Prostate gland (tissue), 2 donors: ENCODE data around the gene RNF112. TPM values are rescaled to one million over a fixed set of nuclear protein-coding genes. Genes with fewer than 3 reads are reported as not detected.
"Not testable (repeated sequence)": the region's sequence is repeated elsewhere in the genome, so short reads cannot be mapped to it uniquely, and the experiment has no call there.

ENCODE experiments used
- DNase-seq: peaks from one replicate; pipeline ENCODE4 v3.0.0-alpha.2; 2019; ENCODE audit warnings: low spot score
- H3K27ac ChIP-seq, 2 donors: fragments of 200-600 bp; sonication (generic); 2 replicates each; pipeline ENCODE4 v1.5.1; 2017 to 2019
- H3K27me3 ChIP-seq: fragments of 200-600 bp; sonication (generic); replicated peaks from 2 replicates; pipeline ENCODE4 v1.5.1; 2019; ENCODE audit not compliant: insufficient read depth
- H3K36me3 ChIP-seq, 2 donors: fragments of 200-600 bp; sonication (generic); 1 replicate in 1 of 2; 2 replicates in 1 of 2; pipeline versions ENCODE4 v1.5.1 to v1.8.1; 2017 to 2019
- H3K4me1 ChIP-seq: fragments of 200-600 bp; sonication (generic); replicated peaks from 2 replicates; pipeline ENCODE4 v1.5.1; 2019
- H3K4me3 ChIP-seq, 2 donors: fragments of 200-600 bp; sonication (generic); 2 replicates each; pipeline ENCODE4 v1.5.1; 2017 to 2019
- H3K9me3 ChIP-seq: fragments of 200-600 bp; sonication (generic); 2 replicates; pipeline ENCODE4 v1.5.1; 2017
- POLR2A ChIP-seq: fragments of 450-650 bp; IDR thresholded peaks from one replicate; pipeline ENCODE4 v1.6.1; 2016; ENCODE audit warnings: antibody characterized with exemption, mild to moderate bottlenecking
- POLR2AphosphoS5 ChIP-seq: sonication (generic); formaldehyde crosslinking; IDR thresholded peaks from one replicate; pipeline ENCODE4 v1.6.1; 2017; ENCODE audit warnings: antibody characterized with exemption
- WGBS: methylation state at CpG from one replicate; pipeline ENCODE4 v1.1.5; 2018; 5-methylcytosine and 5-hydroxymethylcytosine counted together
- intact Hi-C: fragments of 100-400 bp; cut with DNase I; formaldehyde crosslinking; loops from one replicate; pipeline ENCODE4 v1.14.2; 2022
- total RNA-seq, 2 donors: library from RNA; depleted of rRNA; stranded (reverse); fragments of >200 nt; gene quantifications; one replicate each; pipeline ENCODE4 v1.1.0, GENCODE V29; 2016
- TF ChIP-seq, protein P1 (sequence below), 4 experiments: fragments of 200-600 bp in 2 of 4; fragments of 450-650 bp in 2 of 4; sonication (generic) in 2 of 4; IDR thresholded peaks; 1 replicate in 3 of 4; 2 replicates in 1 of 4; pipeline ENCODE4 v1.5.1; 2016 to 2019; ENCODE audit warnings: antibody characterized with exemption in 4 of 4, mild to moderate bottlenecking in 2 of 4, moderate library complexity in 2 of 4

The RNF112 gene
- total RNA-seq, 2 donors from 2014 or later = 2.3 to 6.6 TPM

DNA sequence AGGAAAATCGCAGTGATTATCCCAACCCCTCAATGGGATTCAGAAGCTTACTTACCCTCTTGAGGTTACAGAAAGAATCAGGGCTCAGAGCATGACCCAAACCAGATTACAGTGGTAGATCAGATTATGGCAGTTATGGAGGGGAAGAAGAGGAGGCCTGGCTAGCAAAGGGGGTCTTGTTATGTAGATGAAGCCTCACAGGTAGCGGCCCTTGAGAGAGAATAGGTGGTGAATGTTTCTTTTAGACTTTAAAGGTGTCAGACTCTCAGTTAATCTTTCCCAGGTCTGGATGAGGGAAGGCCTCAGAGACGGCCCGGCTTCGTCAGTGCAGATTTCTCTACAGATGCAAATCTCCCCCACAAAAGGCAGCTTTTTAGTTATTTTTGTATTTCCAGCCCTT lies 15.6 kb downstream of the RNF112 start:
- H3K4me3 ChIP-seq = no peak overlapping the region
- no peaks in the 10 kb centered on the region for H3K27me3 ChIP-seq
- WGBS = 94% methylated on average over 5 of the region's 5 CpGs
- H3K9me3 ChIP-seq = no peaks in the 10 kb centered on the region
- no peaks in the 10 kb centered on the region for H3K36me3 ChIP-seq
- TF ChIP-seq POLR2AphosphoS5 (no peak), POLR2A (no peak)
- TF ChIP-seq, protein P1, sequence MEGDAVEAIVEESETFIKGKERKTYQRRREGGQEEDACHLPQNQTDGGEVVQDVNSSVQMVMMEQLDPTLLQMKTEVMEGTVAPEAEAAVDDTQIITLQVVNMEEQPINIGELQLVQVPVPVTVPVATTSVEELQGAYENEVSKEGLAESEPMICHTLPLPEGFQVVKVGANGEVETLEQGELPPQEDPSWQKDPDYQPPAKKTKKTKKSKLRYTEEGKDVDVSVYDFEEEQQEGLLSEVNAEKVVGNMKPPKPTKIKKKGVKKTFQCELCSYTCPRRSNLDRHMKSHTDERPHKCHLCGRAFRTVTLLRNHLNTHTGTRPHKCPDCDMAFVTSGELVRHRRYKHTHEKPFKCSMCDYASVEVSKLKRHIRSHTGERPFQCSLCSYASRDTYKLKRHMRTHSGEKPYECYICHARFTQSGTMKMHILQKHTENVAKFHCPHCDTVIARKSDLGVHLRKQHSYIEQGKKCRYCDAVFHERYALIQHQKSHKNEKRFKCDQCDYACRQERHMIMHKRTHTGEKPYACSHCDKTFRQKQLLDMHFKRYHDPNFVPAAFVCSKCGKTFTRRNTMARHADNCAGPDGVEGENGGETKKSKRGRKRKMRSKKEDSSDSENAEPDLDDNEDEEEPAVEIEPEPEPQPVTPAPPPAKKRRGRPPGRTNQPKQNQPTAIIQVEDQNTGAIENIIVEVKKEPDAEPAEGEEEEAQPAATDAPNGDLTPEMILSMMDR (IDR thresholded peaks at IDR 0.05) = no peak
- H3K4me1 ChIP-seq = no peaks in the 10 kb centered on the region
- intact Hi-C loops = no loop called here
- DNase-seq = no peak
- no peak overlapping the region for H3K27ac ChIP-seq

GRCh38 chr17:19431691-19432090 lies 20.7 kb downstream of the RNF112 start:
- TF ChIP-seq POLR2A = no peak
- TF ChIP-seq, protein P1 (IDR thresholded peaks at IDR 0.05) = no peak
- TF ChIP-seq POLR2AphosphoS5 = no peak
- Histone ChIP-seq H3K36me3 (no peaks in the 10 kb centered on the region), H3K4me1 (no peaks in the 10 kb centered on the region), H3K9me3 (no peaks in the 10 kb centered on the region), H3K27me3 (no peaks in the 10 kb centered on the region), H3K4me3 (no peak overlapping the region), H3K27ac (no peak overlapping the region)
- no peak for DNase-seq
- intact Hi-C loops = no loop called here
- WGBS = 85% methylated on average over 3 of the region's 3 CpGs

- Histone ChIP-seq H3K27me3 (no peaks in the 10 kb centered on the region), H3K9me3 (no peaks in the 10 kb centered on the region), H3K4me1 (no peaks in the 10 kb centered on the region), H3K4me3 (no peak overlapping the region), H3K36me3 (no peaks in the 10 kb centered on the region), H3K27ac (no peak overlapping the region)
- TF ChIP-seq, protein P1 (IDR thresholded peaks at IDR 0.05) = no peak
- DNase-seq = no peak
- 81% methylated on average over 5 of the region's 5 CpGs for WGBS
- intact Hi-C loops = no loop called here
Observed at GRCh38 chr17:19433255-19433654, 22.2 kb downstream of the RNF112 start.

DNA sequence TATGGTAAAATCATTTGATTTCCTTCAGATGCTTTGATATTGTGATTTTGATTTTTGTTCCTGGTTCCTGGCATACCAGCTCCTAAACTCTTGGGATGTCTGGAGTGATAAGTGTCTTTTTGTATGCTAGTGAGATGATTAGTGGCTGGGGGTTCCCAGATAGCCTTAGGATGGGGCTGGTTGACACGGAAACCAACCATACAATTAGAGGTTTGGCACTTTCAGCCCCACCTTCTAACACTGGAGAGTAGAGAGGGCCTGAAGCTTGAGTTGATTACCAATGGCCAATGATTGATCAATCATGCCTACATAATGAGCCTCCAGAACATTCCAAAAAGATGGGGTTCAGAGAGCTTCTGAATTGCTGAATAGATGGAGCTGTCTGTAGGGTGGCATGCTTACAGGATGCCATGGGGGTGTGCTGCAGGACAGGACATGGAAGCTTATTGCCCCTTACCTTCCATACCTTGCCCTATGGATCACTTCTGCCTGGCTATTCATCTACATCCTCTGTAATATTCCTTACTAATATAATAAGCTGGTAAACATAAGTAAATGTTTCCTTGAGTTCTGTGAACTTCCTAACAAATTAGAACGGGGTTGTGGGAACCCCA lies 22.8 kb downstream of the RNF112 start:
- Histone ChIP-seq H3K27me3 (no peaks in the 10 kb centered on the region), H3K4me3 (no peak overlapping the region), H3K9me3 (no peaks in the 10 kb centered on the region), H3K4me1 (no peaks in the 10 kb centered on the region), H3K36me3 (no peaks in the 10 kb centered on the region), H3K27ac (no peak overlapping the region)
- TF ChIP-seq POLR2AphosphoS5 = no peak
- TF ChIP-seq, protein P1 (IDR thresholded peaks at IDR 0.05) = no peak
- no peak for DNase-seq
- intact Hi-C loops = no loop called here
- 84% methylated on average over 2 of the region's 2 CpGs for WGBS

DNA sequence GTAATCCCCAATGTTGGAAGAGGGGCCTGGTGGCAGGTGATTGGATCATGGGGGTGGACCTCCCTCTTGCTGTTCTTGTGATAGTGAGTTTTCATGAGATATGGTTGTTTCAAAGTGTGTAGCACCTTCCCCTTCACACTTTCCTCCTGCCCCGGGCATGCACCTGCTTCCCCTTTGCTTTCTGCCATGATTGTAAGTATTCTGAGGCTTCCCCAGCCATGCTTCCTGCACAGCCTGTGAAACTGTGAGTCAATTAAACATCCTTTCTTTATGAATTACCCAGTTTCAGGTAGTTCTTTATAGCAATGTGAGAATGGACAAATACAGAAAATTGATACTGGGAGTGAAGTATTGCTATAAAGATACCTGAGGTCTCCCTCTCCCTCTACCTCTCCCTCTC lies 29.4 kb downstream of the RNF112 start:
- no peaks in the 10 kb centered on the region for H3K27me3 ChIP-seq
- no peak for TF ChIP-seq POLR2A
- TF ChIP-seq, protein P1 (IDR thresholded peaks at IDR 0.05) = no peak
- no peak for TF ChIP-seq POLR2AphosphoS5
- no peak for DNase-seq
- H3K4me1 ChIP-seq = no peaks in the 10 kb centered on the region
- intact Hi-C loops = no loop called here
- 63% methylated on average over 1 of the region's 1 CpG for WGBS
- H3K9me3 ChIP-seq = no peaks in the 10 kb centered on the region
- no peak overlapping the region for H3K27ac ChIP-seq
- no peaks in the 10 kb centered on the region for H3K36me3 ChIP-seq
- H3K4me3 ChIP-seq = no peak overlapping the region

DNA sequence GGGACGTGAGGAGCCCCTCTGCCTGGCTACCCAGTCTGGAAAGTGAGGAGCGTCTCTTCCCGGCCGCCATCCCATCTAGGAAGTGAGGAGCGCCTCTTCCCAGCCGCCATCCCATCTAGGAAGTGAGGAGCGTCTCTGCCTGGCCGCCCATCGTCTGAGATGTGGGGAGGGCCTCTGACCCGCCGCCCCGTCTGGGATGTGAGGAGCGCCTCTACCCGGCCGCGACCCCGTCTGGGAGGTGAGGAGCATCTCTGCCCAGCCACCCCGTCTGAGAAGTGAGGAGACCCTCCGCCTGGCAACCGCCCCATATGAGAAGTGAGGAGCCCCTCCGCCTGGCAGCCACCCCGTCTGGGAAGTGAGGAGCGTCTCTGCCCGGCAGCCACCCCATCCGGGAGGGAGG lies 30.3 kb downstream of the RNF112 start:
- H3K36me3 ChIP-seq, H3K27me3 ChIP-seq, H3K27ac ChIP-seq, H3K9me3 ChIP-seq, H3K4me3 ChIP-seq, H3K4me1 ChIP-seq, DNase-seq, intact Hi-C loops: not testable (repeated sequence)
- 96% methylated on average over 20 of the region's 25 CpGs for WGBS
